Tibial nerve (tissue), 4 donors: ENCODE measurements around the gene SNRPD2. TPM values are rescaled to one million over a fixed set of nuclear protein-coding genes. Genes with fewer than 3 reads are reported as not detected.
"Not testable (repeated sequence)": the region's sequence is repeated elsewhere in the genome, so short reads cannot be mapped to it uniquely, and the experiment has no call there.

Experiments used
- DNase-seq, 2 donors: peaks; one replicate each; pipeline ENCODE4 v3.0.0-alpha.2; 2019; ENCODE audit warnings: low spot score in 2 of 2
- H3K27ac ChIP-seq, 4 donors: fragments of 200-600 bp; sonication (generic) in 3 of 4; one replicate each; pipeline ENCODE4 v1.5.1; 2017 to 2019; ENCODE audit warnings: mild to moderate bottlenecking in 1 of 4
- H3K27me3 ChIP-seq, 2 donors: fragments of 200-600 bp; sonication (generic) in 1 of 2; one replicate each; pipeline versions ENCODE4 v1.5.1 to v1.6.0; 2017 to 2019
- H3K36me3 ChIP-seq, 3 donors: fragments of 200-600 bp; sonication (generic); one replicate each; pipeline ENCODE4 v1.5.1; 2018 to 2019
- H3K4me1 ChIP-seq, 4 donors: fragments of 200-600 bp; sonication (generic) in 3 of 4; one replicate each; pipeline ENCODE4 v1.5.1; 2017 to 2019
- H3K4me3 ChIP-seq, 4 donors: fragments of 200-600 bp; sonication (generic) in 3 of 4; one replicate each; pipeline ENCODE4 v1.5.1; 2017 to 2019; ENCODE audit warnings: mild to moderate bottlenecking in 1 of 4, moderate library complexity in 1 of 4
- H3K9me3 ChIP-seq, 4 donors: fragments of 200-600 bp; sonication (generic) in 3 of 4; one replicate each; pipeline ENCODE4 v1.5.1; 2017 to 2019
- EP300 ChIP-seq, 2 donors: sonication (generic); formaldehyde crosslinking; IDR thresholded peaks; one replicate each; pipeline ENCODE4 v1.6.1; 2017; ENCODE audit warnings: antibody characterized with exemption in 2 of 2, mild to moderate bottlenecking in 1 of 2
- POLR2A ChIP-seq, 2 donors: fragments of 450-650 bp; IDR thresholded peaks; one replicate each; pipeline ENCODE4 v1.6.1; 2017; ENCODE audit warnings: antibody characterized with exemption in 2 of 2, mild to moderate bottlenecking in 2 of 2, moderate library complexity in 2 of 2
- WGBS, 2 donors: methylation state at CpG; one replicate each; pipeline ENCODE4 v1.1.5; 2018; 5-methylcytosine and 5-hydroxymethylcytosine counted together
- total RNA-seq, 4 donors: library from RNA; depleted of rRNA; stranded (reverse); fragments of >200 nt; gene quantifications; one replicate each; pipeline ENCODE4 v1.1.0, GENCODE V29; 2016
- TF ChIP-seq, protein P1 (sequence below), 5 experiments: fragments of 200-600 bp in 3 of 5; fragments of 450-650 bp in 2 of 5; sonication (generic) in 3 of 5; IDR thresholded peaks; one replicate each; pipeline ENCODE4 v1.5.1; 2016 to 2019; ENCODE audit warnings: antibody characterized with exemption in 5 of 5, mild to moderate bottlenecking in 3 of 5, moderate library complexity in 2 of 5

Gene SNRPD2
- total RNA-seq, 4 donors from 2014 or later, result 125 to 151 (median 137) TPM

DNA sequence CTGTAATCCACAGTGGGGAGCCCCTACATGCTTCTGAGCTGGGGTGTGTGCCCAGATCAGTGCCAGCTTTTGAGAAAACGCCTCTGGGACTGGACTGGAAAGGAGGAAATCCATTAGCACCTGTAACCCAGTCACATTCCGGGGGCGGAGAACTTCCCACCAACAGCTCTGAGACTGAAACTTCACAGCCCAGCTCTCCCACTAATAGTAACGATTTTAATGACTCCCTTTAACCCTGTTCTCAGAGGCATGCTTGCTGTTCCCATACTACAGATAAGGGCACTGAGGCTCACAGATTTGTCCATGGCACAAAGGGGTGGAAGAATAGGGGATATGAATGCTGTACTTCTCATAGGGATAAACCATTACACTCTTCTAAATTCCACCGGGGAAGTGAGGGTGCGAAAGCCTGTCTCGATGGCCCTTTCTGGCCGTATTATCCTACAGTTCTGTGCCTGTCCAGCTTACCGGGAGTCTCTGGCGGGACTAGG lies 38.1 kb upstream of the SNRPD2 start:
- no peak for DNase-seq
- H3K9me3 ChIP-seq, result no peaks in the 10 kb centered on the region
- 14% methylated on average over 10 of the region's 10 CpGs for WGBS, 2 donors
- H3K4me1 ChIP-seq, result peaks cover 0 to 27% (median 13%) of the 10 kb centered on the region in 4 donors
- peak overlapping the region; percentile 72 to 94 (median 84) for H3K4me3 ChIP-seq
- peak overlapping the region; percentile 22 to 92 (median 80) for H3K27ac ChIP-seq
- no peaks in the 10 kb centered on the region for H3K27me3 ChIP-seq
- H3K36me3 ChIP-seq, result no peaks in the 10 kb centered on the region
- TF ChIP-seq EP300 (IDR thresholded peaks at IDR 0.05) (no peak), POLR2A (IDR thresholded peaks at IDR 0.05) (no peak)
- TF ChIP-seq, protein P1, sequence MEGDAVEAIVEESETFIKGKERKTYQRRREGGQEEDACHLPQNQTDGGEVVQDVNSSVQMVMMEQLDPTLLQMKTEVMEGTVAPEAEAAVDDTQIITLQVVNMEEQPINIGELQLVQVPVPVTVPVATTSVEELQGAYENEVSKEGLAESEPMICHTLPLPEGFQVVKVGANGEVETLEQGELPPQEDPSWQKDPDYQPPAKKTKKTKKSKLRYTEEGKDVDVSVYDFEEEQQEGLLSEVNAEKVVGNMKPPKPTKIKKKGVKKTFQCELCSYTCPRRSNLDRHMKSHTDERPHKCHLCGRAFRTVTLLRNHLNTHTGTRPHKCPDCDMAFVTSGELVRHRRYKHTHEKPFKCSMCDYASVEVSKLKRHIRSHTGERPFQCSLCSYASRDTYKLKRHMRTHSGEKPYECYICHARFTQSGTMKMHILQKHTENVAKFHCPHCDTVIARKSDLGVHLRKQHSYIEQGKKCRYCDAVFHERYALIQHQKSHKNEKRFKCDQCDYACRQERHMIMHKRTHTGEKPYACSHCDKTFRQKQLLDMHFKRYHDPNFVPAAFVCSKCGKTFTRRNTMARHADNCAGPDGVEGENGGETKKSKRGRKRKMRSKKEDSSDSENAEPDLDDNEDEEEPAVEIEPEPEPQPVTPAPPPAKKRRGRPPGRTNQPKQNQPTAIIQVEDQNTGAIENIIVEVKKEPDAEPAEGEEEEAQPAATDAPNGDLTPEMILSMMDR (IDR thresholded peaks at IDR 0.05), result no peak

DNA sequence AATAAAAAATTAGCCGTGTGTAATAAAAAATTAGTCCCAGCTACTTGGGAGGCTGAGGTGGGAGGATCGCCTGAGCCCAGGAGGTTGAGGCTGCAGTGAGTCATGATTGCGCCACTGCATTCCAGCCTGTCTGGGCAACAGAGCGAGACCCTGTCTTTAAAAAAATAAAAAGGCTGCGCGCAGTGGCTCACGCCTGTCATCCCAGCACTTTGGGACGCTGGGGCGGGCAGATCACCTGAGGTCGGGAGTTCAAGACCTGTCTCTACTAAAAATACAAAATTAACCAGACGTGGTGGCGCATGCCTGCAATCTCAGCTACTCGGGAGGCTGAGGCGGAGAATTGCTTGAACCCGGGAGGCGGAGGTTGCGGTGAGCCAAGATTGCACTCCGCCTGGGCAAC lies 36.9 kb upstream of the SNRPD2 start:
- H3K27me3 ChIP-seq, H3K36me3 ChIP-seq, H3K4me3 ChIP-seq, H3K9me3 ChIP-seq, DNase-seq, H3K27ac ChIP-seq: not testable (repeated sequence)
- 93 to 97% methylated on average over 18 of the region's 18 CpGs for WGBS, 2 donors
- H3K4me1 ChIP-seq, result peaks cover 0 to 27% (median 13%) of the 10 kb centered on the region in 4 donors

DNA sequence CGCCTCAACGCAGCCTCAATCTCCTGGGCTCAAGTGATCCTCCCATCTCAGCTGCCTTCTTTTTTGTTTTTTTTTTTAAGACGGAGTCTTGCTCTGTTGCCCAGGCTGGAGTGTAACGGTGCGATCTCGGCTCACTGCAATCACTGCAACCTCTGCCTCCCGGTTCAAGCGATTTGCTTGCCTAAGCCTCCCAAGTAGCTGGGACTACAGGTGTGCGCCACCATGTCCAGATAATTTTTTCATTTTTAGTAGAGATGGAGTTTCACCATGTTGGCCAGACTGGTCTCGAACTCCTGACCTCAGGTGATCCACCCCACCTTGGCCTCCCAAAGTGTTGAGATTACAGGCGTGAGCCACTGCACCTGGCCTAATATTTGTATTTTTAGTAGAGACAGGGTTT lies 28.3 kb upstream of the SNRPD2 start:
- not testable (repeated sequence) for DNase-seq, H3K27ac ChIP-seq, H3K27me3 ChIP-seq, H3K9me3 ChIP-seq, H3K4me3 ChIP-seq
- H3K36me3 ChIP-seq, result peaks cover 0 to 23% (median 0%) of the 10 kb centered on the region in 3 donors
- 92 to 96% methylated on average over 11 of the region's 11 CpGs for whole genome bisulfite sequencing, 2 donors
- peaks cover 0 to 29% (median 16%) of the 10 kb centered on the region in 4 donors for H3K4me1 ChIP-seq

DNA sequence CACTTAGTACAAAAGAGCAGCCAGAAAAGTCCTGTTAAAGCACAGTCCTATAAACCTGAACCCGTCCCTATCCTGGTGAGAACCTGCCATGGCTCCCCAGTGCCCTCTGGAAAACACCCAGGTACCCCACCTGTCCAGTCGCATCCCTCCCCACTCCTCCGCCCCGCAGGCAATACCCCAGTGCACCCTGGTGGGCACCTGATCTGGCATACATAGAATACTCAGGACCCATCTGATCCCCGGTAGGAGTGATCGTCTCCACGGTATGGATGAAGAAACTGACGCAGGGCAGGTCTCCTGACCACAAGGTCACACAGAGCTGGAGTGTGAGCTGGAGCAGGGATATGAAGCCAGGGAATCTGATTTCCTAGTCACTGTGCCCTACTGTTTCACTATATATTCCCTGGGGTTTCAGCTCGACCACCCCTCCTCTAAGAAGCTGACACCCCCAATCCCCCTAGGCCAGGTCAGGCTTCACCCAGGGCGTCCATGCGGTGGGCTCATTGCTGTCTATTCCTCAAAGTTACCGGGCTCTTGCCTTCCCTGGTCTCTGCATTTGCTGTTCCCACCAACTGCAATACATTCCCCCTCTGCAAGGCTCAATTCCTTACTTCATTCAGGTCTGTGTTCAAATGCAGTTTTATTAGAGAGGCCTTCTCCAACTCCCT lies 26.4 kb upstream of the SNRPD2 start:
- no peak for DNase-seq
- no peaks in the 10 kb centered on the region for H3K27me3 ChIP-seq
- WGBS, 2 donors, result 42 to 46% methylated on average over 12 of the region's 12 CpGs

DNA sequence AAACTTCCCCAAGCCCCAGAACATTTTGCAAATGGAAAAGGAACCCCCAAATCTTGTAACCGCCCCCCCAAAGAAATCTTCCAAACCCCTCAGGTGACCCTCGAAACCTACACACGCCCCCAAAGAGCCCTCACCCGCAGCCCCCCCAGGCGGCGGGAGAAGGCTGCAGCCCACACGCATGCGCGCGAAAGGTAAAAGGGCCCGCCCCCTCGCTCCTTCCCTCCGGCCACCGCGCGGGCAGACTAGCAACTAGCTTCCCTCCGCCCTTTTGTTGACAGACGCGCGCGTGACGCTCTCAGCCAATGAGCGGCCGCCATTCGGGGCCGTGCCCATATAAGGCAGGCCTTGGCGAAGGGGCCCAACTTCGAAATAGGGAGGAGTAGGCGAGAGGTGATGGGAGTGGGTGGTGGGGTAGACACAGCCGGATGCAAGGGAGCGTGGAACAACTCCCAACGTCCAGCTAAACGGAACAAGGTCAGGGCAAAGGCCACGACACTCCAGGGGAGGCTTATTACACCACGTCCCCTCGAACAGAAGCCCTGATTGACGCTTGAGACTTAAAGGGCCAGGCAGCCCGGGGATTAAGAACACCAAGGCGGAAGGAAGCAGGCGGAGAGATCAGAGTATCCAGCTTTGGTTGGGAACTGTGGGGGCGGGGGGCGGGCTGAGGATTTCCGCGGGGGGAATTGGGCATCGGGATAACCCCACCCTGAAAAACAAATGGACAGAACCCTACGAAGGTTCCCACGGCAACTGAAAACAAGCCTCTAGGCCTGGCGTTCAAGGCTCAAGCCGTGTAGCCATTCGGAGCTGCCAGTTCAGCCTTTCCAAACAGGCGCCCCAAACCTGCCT lies 25.6 kb upstream of the SNRPD2 start:
- H3K36me3 ChIP-seq, result peaks cover 0 to 22% (median 1%) of the 10 kb centered on the region in 3 donors
- H3K27ac ChIP-seq, result peak overlapping the region; percentile 89 to 97 (median 94)
- TF ChIP-seq POLR2A (IDR thresholded peaks at IDR 0.05), result peak; percentile 74 to 75
- TF ChIP-seq EP300 (IDR thresholded peaks at IDR 0.05), result peak; percentile 98 to 100
- TF ChIP-seq, protein P1 (IDR thresholded peaks at IDR 0.05), result peak in 3 of 5 experiments; percentile 26 to 61 (median 49)
- peak overlapping the region; percentile 52 to 75 (median 62) for H3K4me3 ChIP-seq
- WGBS, 2 donors, result 0 to 1% methylated on average over 45 to 50 of the region's 51 CpGs
- no peaks in the 10 kb centered on the region for H3K27me3 ChIP-seq
- peaks cover 0 to 44% (median 16%) of the 10 kb centered on the region in 4 donors for H3K4me1 ChIP-seq
- H3K9me3 ChIP-seq, result no peaks in the 10 kb centered on the region
- peak; percentile 97 to 98 for DNase-seq

More for the DNA sequence above, 26.4 kb upstream of the SNRPD2 start:
- H3K27ac ChIP-seq, result peak overlapping the region; percentile 89 to 97 (median 94)
- peak overlapping the region; percentile 48 to 75 (median 56) for H3K4me3 ChIP-seq
- H3K36me3 ChIP-seq, result peaks cover 0 to 22% (median 0%) of the 10 kb centered on the region in 3 donors
- no peaks in the 10 kb centered on the region for H3K9me3 ChIP-seq
- H3K4me1 ChIP-seq, result peaks cover 0 to 41% (median 16%) of the 10 kb centered on the region in 4 donors
- TF ChIP-seq EP300 (IDR thresholded peaks at IDR 0.05) (no peak), POLR2A (IDR thresholded peaks at IDR 0.05) (no peak)
- TF ChIP-seq, protein P1 (IDR thresholded peaks at IDR 0.05), result no peak
